Esophagus squamous epithelium (tissue), 4 donors: ENCODE measurements around the gene C4A.

Experiments used
- POLR2A ChIP-seq, 4 donors: fragments of 450-650 bp; IDR thresholded peaks; one replicate each; pipeline ENCODE4 v1.6.1; 2017; ENCODE audit warnings: antibody characterized with exemption in 4 of 4, mild to moderate bottlenecking in 4 of 4, moderate library complexity in 3 of 4
- TF ChIP-seq, protein P1 (sequence below), 6 experiments: fragments of 450-650 bp in 4 of 6; fragments of 200-600 bp in 2 of 6; sonication (generic) in 2 of 6; IDR thresholded peaks; one replicate each; pipeline ENCODE4 v1.5.1; 2016 to 2019; ENCODE audit warnings: antibody characterized with exemption in 6 of 6, mild to moderate bottlenecking in 4 of 6, moderate library complexity in 4 of 6

DNA sequence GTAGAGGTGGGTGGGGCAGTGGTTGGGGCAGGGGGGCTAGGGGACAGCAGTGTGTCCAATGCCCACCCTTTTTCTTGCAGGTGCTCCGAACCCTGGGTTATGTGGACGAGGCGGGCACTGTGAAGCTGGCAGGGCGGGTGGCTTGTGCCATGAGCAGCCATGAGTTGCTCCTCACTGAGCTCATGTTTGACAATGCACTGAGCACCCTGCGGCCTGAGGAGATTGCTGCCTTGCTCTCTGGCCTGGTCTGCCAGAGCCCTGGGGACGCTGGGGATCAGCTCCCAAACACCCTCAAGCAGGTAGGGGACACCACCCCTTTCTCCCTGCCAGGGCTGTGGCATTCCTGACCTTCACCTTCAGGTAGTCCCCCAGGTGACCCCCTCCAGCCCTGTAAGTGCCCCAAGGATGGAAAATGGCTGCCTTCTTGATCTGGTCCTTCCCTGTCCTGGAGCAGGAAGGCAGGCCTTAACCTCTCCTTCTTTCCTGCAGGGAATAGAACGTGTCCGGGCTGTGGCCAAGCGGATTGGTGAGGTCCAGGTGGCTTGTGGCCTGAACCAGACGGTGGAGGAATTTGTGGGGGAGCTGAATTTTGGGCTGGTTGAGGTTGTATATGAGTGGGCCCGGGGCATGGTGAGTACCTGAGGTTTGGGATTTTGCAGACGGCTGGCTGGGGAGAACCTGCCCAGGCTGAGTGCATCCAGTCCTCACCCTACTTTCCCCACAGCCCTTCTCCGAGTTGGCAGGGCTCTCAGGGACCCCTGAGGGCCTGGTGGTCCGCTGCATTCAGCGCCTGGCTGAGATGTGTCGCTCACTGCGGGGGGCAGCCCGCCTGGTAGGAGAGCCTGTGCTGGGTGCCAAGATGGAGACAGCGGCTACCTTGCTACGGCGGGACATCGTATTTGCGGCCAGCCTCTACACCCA, 12.8 kb upstream of the C4A start:
- TF ChIP-seq, protein P1, sequence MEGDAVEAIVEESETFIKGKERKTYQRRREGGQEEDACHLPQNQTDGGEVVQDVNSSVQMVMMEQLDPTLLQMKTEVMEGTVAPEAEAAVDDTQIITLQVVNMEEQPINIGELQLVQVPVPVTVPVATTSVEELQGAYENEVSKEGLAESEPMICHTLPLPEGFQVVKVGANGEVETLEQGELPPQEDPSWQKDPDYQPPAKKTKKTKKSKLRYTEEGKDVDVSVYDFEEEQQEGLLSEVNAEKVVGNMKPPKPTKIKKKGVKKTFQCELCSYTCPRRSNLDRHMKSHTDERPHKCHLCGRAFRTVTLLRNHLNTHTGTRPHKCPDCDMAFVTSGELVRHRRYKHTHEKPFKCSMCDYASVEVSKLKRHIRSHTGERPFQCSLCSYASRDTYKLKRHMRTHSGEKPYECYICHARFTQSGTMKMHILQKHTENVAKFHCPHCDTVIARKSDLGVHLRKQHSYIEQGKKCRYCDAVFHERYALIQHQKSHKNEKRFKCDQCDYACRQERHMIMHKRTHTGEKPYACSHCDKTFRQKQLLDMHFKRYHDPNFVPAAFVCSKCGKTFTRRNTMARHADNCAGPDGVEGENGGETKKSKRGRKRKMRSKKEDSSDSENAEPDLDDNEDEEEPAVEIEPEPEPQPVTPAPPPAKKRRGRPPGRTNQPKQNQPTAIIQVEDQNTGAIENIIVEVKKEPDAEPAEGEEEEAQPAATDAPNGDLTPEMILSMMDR (IDR thresholded peaks at IDR 0.05), result no peak
- TF ChIP-seq POLR2A (IDR thresholded peaks at IDR 0.05), result no peak
